ENCODE results near the gene RNF169.

GRCh38 chr11:74866557-74866956 is 117.9 kb downstream of the RNF169 start:
- TF ChIP-seq CTCF (IDR thresholded peaks at IDR 0.05) (no peak), POLR2A (IDR thresholded peaks at IDR 0.05) (no peak)
